HG02678 (cell line): ENCODE results near the gene NPS.

Experiments used
- ATAC-seq: cut with Tn5 transposase; IDR thresholded peaks from one replicate; pipeline ENCODE4 v1.9.1; 2021; ENCODE audit warnings: mild to moderate bottlenecking, moderate library complexity; ENCODE audit not compliant: unreplicated experiment

The NPS gene, protein sequence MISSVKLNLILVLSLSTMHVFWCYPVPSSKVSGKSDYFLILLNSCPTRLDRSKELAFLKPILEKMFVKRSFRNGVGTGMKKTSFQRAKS

DNA sequence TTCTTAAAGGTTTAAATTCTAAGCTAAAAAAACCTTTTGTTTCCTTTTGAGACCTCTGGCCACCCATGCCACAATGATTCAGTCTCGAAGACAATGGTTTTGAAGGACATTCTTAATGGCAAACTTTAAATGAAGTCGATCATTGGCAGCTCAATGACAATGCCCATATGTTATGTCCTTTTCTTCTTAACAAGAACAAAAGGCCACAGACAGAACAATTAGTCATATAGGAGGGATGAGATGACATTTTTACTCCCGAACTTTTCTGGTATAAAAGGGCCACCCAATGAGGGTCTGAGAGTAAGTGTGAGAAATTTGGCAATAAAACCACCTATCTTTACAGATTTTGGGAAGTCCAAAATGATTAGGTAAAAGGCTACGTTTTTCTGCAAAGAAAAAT, at the start of gene NPS:
Gene NPS (plus strand): TSS at position 301 of the 400 bp plus-strand sequence. CDS start 60 bp downstream, at position 361.
- no peak for ATAC-seq

- no peak for ATAC-seq
Observed at GRCh38 chr10:127500127-127500526, 49.0 kb upstream of the NPS start.

DNA sequence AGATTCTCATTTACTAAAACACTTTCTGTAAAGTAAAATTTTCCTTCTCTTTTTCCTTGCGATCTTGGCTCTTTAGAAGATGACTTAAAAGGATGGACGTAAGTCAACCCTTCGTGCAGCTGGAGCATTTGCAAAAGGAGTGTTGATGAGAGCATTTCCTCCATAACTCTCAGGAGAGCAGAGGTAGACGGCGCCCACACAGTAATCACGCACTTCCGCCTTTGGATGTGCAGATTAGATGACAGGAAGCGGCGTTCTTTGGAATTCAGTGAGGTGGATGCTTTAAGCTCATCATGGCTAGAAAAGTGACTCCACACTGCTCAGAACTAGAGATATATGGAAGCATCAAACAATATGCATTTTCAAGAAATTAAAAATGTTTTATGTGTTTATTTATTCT, 43.0 kb upstream of the NPS start:
- ATAC-seq, result no peak

DNA sequence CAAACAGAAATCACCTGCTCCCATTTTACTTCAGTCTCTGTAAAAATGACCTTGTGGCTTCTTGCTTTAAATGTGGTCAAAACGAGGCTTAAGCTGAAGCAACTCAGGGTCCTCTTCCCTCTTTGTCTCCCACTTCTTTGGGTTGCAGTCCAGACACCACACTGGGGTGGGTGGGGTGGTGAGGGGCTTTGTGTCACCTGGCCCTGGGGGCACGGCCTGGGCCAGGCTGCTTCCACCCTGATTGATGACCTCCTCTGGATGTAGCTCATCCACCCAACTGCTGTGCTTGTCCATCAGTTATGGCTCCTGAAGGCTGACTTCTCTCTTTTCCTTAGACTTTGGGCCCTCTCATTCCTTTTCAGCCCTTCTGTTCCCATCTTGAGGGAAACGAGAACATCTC, 26.8 kb upstream of the NPS start:
- ATAC-seq, result no peak

DNA sequence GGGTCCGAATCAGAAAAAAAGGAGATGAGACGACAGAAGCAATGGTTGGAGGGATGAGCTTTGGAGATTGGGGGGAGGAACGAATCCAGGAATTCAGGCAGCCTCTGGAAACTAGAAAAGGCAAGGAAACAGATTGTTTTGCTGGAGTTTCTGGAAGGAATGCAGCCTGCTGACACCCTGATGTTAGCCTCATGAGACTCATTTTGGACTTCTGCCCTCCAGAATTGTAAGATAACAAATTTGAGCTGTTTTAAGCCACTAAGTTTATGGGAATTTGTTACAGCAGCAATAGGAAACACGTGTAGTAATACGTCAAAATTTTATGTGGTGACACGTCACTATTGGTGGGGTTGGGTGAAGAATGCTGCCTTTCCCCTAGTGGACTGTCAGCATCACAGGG, 25.6 kb upstream of the NPS start:
- no peak for ATAC-seq

GRCh38 chr10:127524229-127524628, 24.9 kb upstream of the NPS start:
- ATAC-seq, result no peak

DNA sequence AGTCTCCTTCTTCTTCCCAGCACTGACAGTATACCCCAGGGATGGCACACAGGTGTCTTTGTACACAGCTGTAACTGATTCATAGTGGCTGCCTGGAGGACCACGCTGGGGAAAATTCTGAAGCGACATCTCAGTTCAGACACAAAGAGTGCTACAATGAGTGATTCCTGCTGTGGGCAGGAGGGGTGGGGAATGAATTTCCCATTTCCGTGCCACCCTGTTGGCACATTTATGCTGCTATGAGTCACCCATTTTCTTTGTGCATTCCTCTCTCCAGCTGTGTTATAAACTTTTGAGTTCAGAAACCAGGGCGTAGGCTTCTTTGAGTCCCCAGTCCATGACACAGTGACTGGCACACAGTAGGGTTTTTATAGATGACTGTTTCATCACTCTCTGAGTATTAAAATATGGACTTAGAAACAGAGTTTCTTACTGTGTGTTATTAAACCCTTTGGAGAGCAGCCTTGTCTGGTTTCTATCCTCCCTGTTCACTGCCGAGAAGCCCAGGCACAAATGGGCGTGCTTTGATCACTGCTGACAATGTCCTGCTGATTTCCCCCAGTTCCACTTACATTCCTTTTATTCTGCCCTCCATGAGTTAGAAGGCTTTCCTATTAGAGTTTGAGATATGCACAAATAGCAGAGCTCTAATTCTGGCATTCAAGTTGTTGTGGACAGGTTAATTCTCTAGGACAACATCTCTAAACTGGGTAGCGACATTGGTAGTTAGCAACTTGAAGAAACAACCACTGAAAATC, 24.0 kb upstream of the NPS start:
- no peak for ATAC-seq

DNA sequence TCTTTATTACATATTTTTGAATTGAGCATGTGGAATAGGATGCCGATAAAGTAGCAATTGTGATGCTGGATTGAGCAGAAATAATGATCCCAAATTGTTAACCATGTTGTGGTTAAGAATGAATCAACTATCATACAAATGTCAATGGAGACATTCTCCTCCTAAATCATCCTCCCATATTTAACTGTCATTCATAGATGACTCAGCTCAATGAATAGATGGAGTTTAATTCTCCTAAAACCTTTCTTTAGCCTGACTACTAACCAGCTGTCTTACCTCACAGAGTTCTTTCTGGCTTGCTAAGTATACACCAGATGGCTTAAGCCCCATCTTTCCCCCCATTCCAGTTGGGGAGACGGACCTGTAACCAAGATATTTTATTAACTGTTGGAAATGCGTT, 23.4 kb upstream of the NPS start:
- no peak for ATAC-seq

GRCh38 chr10:127526161-127526560, 22.9 kb upstream of the NPS start:
- ATAC-seq, result no peak

DNA sequence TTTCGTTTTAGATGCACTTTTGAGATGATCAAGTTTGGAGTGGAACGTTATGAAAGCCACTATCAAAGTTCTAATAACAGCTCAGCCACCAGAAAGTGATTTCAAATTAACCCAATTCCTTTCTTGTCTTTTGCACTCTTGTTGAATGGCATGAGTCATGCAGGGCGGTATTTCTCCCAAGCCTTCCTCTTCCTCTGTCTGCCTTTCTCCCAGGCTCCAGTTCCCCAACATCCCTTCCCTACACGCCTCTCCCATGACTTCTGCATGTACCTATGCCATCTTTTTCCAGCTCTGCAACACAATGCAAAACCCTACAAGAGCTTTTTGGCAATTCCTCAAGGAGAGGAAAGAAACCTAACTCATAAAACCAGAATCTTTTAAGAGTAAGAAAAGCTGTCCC, 21.8 kb upstream of the NPS start:
- ATAC-seq, result no peak

DNA sequence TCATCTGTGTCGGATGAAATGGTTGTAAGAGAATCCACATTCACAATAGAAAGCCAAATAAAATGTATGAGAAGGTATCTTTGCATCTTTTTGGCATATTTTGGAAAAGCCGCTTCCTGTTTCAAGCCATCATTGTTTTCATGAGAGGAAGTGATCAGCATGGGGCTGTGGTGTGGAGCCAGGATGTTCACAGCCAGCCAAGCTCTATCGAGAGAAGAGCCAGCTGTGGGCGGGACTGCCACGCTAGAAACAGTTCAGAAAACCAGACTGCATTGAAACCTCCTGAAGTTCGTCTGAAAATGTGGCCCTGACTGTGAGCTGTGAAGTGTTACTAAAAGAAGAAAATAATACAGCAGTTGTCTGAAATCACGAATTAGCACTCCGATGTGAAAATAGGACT, 21.2 kb upstream of the NPS start:
- no peak for ATAC-seq

DNA sequence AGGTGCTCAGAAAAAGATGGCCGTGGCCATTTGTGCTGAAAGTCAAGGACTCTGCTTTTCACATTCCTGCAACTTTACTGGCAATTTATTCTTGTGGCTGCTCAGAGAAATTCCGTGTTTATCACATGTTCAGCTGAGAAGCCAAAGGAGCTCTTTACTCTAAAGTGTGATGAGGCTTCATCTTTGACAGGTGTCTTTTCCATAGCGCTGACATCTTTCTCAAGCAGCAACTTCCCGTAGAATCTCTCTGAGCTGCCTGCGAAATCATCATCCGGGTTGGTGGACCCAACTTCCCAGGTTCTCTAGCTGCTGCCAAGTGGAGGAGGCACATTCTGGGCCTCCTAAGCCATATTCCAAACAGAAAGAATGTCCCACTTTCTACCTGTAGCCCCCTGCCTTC, 16.9 kb upstream of the NPS start:
- no peak for ATAC-seq

DNA sequence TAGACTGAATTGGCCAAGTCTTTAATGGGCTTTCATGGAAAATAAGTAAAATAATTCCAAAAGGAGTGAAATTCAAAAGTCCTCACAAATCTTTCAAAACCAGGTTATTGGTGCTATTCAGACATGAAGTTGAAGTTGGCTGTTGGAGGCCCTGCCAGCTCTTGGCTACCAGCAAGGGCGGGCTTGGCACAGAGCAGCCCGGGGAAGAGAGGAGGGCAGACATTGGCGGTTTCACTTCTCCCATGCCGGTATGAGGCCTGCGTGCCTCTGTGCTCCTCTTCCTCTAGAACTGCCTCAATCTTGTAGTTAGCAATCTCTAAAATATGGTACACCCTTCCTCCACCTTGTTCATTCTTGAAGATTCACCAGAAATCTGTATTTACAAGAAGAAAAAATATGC, 16.4 kb upstream of the NPS start:
- ATAC-seq, result no peak

- ATAC-seq, result no peak
Observed at GRCh38 chr10:127534074-127534473, 15.0 kb upstream of the NPS start.

- no peak for ATAC-seq
Observed at GRCh38 chr10:127534496-127534895, 14.6 kb upstream of the NPS start.

DNA sequence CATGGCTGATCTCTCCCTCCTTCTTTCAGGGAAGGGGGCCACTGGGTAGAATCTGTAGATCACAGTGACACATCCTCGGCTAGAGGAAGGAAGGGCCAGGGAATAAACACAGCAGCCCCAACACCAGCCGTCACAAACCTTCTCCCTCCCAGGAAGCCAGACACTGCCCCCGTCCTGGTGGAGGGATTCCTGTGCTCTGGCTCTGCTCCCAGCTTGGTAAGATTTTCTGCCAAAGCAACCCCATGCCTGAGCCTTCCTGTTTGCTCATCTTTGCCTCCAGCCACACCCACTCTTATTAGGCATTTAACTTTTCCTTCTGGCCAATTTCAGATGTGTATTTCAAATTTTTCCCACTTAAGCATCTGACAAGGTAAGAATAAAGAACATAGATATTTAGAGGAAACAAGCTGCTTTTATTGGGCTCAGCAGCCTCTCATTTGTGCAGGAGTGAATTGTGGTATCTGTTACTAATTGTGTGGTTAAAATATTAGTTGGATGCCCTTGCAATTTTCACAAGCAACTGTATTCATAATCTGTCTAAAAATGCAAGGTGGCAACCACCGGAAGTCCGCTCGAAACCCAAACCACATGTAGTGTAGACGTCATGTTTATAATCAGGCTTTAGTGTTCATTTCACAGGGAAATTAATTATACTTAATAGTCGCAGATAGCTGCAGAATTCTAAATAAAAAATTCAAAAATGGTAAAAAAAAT, 13.2 kb upstream of the NPS start:
- ATAC-seq, result no peak

GRCh38 chr10:127536972-127537760, 11.9 kb upstream of the NPS start:
- ATAC-seq, result no peak

- ATAC-seq, result no peak
Observed at GRCh38 chr10:127537924-127538323, 11.2 kb upstream of the NPS start.

DNA sequence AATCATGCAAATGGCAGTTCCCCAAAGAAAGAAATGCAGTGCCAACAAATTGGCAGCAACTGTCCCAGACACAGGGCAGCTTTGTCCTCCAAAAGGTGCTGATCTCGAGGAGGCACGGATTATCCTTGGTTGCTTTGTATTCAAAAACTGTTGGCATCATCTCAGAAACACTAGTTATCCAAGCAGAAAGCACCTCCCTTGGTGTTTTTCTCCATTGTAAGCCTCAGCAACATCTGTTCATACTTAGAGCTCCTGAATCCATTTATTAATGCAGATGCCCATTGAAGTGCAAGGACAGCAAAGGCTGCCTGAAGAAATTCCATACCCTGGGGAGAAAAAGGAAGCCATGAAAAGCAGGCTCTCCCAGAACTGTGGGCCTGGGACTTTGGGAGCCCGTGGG, 1.1 kb upstream of the NPS start:
- no peak for ATAC-seq

DNA sequence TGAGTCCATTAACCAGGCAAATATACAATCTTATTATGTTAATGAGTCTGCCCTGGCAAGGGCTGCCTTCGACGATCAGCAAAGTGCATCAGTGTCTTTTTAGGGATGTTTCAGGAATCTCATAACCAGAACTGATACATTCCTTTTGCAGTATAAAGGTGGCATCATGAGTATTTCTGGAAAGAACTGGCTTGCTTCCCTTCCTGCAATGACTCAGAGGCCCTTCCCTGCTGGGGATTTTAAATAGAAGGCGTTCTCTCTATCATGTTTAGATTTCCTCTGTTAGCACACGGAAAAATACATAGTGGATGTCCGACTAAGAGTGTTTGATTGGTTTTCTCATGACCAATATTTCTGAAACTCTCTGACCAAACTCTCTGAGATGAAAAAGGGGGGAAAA, 1.8 kb downstream of the NPS start:
- ATAC-seq, result no peak

DNA sequence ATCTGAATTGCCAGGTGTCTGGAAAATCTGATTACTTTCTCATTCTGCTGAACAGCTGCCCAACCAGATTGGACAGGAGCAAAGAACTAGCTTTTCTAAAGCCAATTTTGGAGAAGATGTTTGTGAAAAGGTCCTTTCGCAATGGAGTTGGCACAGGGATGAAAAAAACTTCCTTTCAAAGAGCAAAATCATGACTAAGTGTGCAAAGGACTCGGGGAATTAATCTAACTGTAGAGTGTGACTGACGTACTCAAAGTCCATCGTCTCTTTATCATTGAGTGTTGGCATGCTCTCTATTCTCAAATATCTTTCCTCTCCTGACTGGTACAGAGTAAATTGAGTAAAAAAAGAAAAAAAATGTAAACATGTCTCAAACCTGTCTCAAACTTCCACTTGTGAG, 3.3 kb downstream of the NPS start:
- ATAC-seq, result no peak

- no peak for ATAC-seq
Observed at GRCh38 chr10:127553417-127553816, 4.3 kb downstream of the NPS start.
